WERI-Rb-1 (cell line): ENCODE results near the gene ITPRID2.

ENCODE experiments used
- DNase-seq: peaks from one replicate; pipeline ENCODE4 v3.0.0-alpha.2; 2020
- H3K27ac ChIP-seq: fragments of 250-450 bp; sonication (Bioruptor Pico); 2 replicates; pipeline ENCODE4 v1.5.1; 2020; ENCODE audit warnings: mild to moderate bottlenecking, moderate library complexity
- H3K27me3 ChIP-seq: fragments of 250-450 bp; sonication (Bioruptor Pico); 2 replicates; pipeline ENCODE4 v1.5.1; 2021; ENCODE audit warnings: mild to moderate bottlenecking, low read depth, moderate library complexity; ENCODE audit not compliant: insufficient read depth, severe bottlenecking
- H3K36me3 ChIP-seq: fragments of 250-450 bp; sonication (Bioruptor Pico); 2 replicates; pipeline ENCODE4 v1.5.1; 2020; ENCODE audit warnings: mild to moderate bottlenecking, moderate library complexity
- H3K4me3 ChIP-seq: 2 replicates; pipeline ENCODE4 v1.5.1; 2011; ENCODE audit warnings: low read depth, mild to moderate bottlenecking, control low read depth, low read length
- H3K9me3 ChIP-seq: fragments of 250-450 bp; sonication (Bioruptor Pico); 2 replicates; pipeline ENCODE4 v1.5.1; 2021; ENCODE audit warnings: mild to moderate bottlenecking, moderate library complexity; ENCODE audit not compliant: severe bottlenecking
- TF ChIP-seq, protein P1 (sequence below): IDR thresholded peaks from 2 replicates; pipeline ENCODE4 v1.5.1; 2011; ENCODE audit warnings: low read depth, mild to moderate bottlenecking, control low read depth, inconsistent platforms, low read length

ITPRID2 gene

DNA sequence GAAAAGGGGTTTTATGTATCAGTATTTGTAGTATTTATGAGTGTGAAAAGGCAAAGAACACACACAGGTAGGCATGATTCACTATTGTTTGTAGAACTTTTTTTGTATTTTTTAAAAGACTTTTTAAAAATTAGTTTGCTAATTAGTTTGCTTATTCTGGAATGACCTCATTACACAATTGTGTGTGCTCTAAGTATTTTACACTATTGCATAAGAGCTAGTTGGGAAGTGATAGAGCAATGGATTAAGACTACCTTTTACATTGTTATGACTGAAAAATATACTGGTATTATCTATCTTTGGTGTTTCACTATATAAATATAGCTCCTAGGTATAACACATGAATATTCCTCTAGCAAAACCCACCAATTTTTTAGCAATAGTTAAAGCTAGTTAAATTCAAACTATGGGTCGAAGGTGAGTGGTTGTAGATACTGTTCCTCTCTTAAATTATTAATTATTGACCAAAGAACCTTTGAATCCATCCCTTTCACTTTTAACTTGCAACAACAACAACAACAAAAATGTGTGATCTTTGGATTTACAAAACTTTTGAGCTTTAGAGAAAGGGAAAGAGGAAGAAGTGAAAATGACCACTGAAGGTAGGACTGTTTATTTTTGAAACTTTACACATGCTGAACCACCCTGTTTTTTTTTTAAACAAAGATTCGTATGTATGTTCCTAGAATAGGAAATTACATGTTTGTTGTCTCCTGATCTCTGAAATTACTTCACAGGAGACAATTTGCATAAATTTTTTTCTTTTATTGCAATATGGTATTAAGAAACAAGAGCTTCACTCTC is 18.7 kb downstream of the ITPRID2 start:
- no peaks in the 10 kb centered on the region for H3K9me3 ChIP-seq
- H3K27me3 ChIP-seq, result no peaks in the 10 kb centered on the region
- no peak overlapping the region for H3K4me3 ChIP-seq
- no peak overlapping the region for H3K27ac ChIP-seq
- no peak for DNase-seq
- TF ChIP-seq, protein P1, sequence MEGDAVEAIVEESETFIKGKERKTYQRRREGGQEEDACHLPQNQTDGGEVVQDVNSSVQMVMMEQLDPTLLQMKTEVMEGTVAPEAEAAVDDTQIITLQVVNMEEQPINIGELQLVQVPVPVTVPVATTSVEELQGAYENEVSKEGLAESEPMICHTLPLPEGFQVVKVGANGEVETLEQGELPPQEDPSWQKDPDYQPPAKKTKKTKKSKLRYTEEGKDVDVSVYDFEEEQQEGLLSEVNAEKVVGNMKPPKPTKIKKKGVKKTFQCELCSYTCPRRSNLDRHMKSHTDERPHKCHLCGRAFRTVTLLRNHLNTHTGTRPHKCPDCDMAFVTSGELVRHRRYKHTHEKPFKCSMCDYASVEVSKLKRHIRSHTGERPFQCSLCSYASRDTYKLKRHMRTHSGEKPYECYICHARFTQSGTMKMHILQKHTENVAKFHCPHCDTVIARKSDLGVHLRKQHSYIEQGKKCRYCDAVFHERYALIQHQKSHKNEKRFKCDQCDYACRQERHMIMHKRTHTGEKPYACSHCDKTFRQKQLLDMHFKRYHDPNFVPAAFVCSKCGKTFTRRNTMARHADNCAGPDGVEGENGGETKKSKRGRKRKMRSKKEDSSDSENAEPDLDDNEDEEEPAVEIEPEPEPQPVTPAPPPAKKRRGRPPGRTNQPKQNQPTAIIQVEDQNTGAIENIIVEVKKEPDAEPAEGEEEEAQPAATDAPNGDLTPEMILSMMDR, result no peak
- H3K36me3 ChIP-seq, result peaks cover 33% of the 10 kb centered on the region

DNA sequence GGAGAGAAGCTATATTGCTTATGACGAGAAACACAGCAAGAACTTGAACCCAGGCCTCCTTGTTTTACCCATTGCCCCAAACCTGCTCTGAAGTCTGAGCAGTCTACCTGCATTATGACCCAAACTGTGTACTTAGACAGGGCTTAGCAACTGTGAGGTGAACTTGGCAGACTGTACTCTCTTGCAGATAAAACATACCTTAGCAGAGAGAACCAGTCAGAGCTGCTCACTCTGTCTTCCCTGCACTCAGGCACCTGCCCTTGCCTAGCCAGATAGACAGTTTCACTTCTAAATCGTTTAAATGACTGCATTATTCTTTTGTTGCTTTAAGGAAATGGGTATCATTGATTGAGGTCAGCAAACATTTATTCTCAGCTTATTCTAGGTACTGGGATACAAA is 20.3 kb downstream of the ITPRID2 start:
- no peaks in the 10 kb centered on the region for H3K9me3 ChIP-seq
- no peak overlapping the region for H3K4me3 ChIP-seq
- peaks cover 40% of the 10 kb centered on the region for H3K36me3 ChIP-seq
- TF ChIP-seq, protein P1, result no peak
- no peak for DNase-seq
- H3K27ac ChIP-seq, result no peak overlapping the region
- no peaks in the 10 kb centered on the region for H3K27me3 ChIP-seq

DNA sequence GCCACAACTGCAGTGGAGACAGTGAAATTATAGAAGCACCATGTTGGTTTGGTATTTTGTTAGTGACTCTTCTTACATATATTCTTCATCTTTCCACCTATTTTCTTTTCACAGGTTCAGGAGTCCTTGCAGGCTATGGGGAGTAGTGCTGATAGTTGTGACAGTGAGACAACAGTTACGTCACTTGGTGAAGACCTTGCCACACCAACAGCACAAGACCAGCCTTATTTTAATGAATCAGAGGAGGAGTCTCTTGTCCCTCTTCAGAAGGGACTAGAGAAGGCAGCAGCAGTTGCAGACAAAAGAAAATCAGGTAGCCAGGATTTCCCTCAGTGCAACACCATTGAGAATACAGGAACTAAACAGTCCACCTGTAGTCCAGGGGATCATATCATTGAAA is 23.6 kb downstream of the ITPRID2 start:
- Histone ChIP-seq H3K4me3 (no peak overlapping the region), H3K27ac (no peak overlapping the region), H3K9me3 (no peaks in the 10 kb centered on the region), H3K27me3 (no peaks in the 10 kb centered on the region), H3K36me3 (peaks cover 46% of the 10 kb centered on the region)
- DNase-seq, result no peak
- TF ChIP-seq, protein P1, result no peak

DNA sequence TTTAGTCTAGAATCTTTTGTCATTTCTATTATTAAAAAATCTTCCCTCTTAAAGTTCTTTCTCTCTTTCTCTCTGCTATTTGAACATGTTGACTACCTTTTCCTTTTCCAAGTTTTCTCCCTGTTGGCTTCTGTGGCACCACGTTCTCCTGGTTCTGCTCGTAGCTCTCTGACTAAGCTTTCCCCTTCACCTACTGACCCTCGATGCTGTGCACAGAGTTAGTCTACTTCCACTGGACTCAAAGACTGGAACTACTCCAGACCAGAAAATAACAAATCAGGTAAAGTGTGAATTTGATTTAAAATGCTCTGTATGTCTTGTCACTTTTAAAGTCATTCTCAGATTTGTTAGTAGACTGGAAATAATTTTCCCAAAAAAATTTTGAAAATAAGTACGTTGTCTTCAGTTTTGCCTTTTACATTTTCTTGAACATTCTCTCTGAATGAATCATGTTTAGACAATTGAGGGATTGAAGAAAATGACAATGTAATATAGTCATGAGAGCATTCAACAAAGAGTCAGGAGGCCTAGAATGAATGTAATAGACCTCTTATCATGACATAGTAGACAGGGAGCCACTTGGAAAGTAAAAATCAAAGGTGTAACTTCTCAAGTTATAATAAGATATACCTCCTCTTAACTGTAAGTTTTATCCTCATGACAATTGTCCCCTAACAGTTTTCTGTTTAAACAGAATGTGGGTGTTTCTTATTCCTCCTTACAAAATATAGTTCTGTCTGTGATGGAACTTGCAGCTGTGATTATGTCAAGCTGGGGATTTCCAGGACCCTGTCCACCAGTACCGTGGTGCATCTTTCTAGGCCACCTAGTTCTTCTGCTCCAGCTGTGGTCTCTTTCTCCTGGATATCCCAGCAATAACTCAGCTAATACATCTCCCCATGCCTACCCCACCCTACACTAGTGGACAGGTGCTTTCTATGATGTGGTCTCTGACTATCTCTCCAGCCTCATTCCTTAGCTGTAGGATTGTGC is 25.5 kb downstream of the ITPRID2 start:
- peaks cover 46% of the 10 kb centered on the region for H3K36me3 ChIP-seq
- no peak for DNase-seq
- H3K27ac ChIP-seq, result no peak overlapping the region
- no peak overlapping the region for H3K4me3 ChIP-seq
- TF ChIP-seq, protein P1, result no peak
- no peaks in the 10 kb centered on the region for H3K9me3 ChIP-seq
- no peaks in the 10 kb centered on the region for H3K27me3 ChIP-seq

DNA sequence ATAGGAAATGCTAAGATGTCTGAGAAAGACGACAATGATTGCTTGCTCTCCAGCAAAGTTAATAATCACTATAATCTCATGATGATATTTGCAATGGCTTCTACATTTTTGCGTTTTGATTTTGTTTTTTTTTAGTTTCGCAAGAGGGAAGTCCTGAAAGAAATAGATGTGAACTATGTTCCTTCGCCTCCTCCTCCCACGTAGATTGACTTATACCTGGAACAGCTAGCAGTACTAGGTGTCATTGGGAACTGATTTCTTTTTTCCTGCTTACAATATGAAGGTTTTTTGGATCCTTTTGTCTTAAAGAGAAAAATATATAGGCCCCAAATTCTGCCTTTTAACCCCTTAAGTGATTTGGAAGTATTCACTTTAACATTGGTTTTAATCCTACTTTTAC is 26.7 kb downstream of the ITPRID2 start:
- DNase-seq, result no peak
- Histone ChIP-seq H3K4me3 (no peak overlapping the region), H3K36me3 (peaks cover 54% of the 10 kb centered on the region), H3K27ac (no peak overlapping the region), H3K9me3 (no peaks in the 10 kb centered on the region), H3K27me3 (no peaks in the 10 kb centered on the region)
- TF ChIP-seq, protein P1, result no peak
